Thymus (tissue), 11 donors: Measurements from ENCODE around the gene CFP. TPM values are rescaled to one million over a fixed set of nuclear protein-coding genes. Genes with fewer than 3 reads are reported as not detected.

Source experiments
- DNase-seq, 9 donors: peaks; one replicate each; pipeline ENCODE4 v3.0.0-alpha.2; 2013; ENCODE audit warnings: low spot score in 9 of 9, low read depth in 6 of 9, missing footprints in 1 of 9
- H3K27ac ChIP-seq, 2 donors: one replicate each; pipeline ENCODE4 v1.5.1; 2013; ENCODE audit warnings: control low read depth in 1 of 2, low read depth in 1 of 2, low read length in 1 of 2, mild to moderate bottlenecking in 1 of 2, moderate library complexity in 1 of 2
- H3K27me3 ChIP-seq, 2 donors: one replicate each; pipeline ENCODE4 v1.5.1; 2013; ENCODE audit warnings: low read length in 1 of 2; ENCODE audit not compliant: control insufficient read depth in 2 of 2, insufficient read depth in 1 of 2
- H3K36me3 ChIP-seq, 2 donors: one replicate each; pipeline ENCODE4 v1.5.1; 2013; ENCODE audit warnings: low read length in 1 of 2, mild to moderate bottlenecking in 1 of 2, moderate library complexity in 1 of 2; ENCODE audit not compliant: control insufficient read depth in 2 of 2, insufficient read depth in 2 of 2
- H3K4me1 ChIP-seq, 2 donors: one replicate each; pipeline ENCODE4 v1.5.1; 2013; ENCODE audit warnings: low read length in 2 of 2; ENCODE audit not compliant: control insufficient read depth in 2 of 2, insufficient read depth in 2 of 2
- H3K4me3 ChIP-seq, 2 donors: one replicate each; pipeline ENCODE4 v1.5.1; 2013; ENCODE audit warnings: low read length in 2 of 2, control low read depth in 1 of 2, mild to moderate bottlenecking in 1 of 2
- H3K9me3 ChIP-seq, 2 donors: one replicate each; pipeline ENCODE4 v1.5.1; 2013; ENCODE audit warnings: low read length in 1 of 2, mild to moderate bottlenecking in 1 of 2; ENCODE audit not compliant: control insufficient read depth in 2 of 2, insufficient read depth in 1 of 2
- WGBS: extraction: QIAGEN DNeasy Blood & Tissue Kit; methylation state at CpG from one replicate; pipeline ENCODE4 v1.1.7; 2013; 5-methylcytosine and 5-hydroxymethylcytosine counted together
- polyA plus RNA-seq: library from polyadenylated mRNA; stranded (reverse); fragments of 200-250 nt; gene quantifications from one replicate; pipeline ENCODE4 v1.2.3, GENCODE V29; 2013
- total RNA-seq: library from RNA; stranded (reverse); fragments of 120-200 nt; gene quantifications from one replicate; pipeline ENCODE4 v1.2.4, GENCODE V29; 2013
- donor health status: healthy.

The CFP gene
- total and polyA plus RNA-seq, 2 donors, result 19.8 to 27.8 TPM

- H3K9me3 ChIP-seq, result no peaks in the 10 kb centered on the region
- H3K27ac ChIP-seq, result peak within 1 kb of the TSS; percentile 96 to 97
- no peaks in the 10 kb centered on the region for H3K27me3 ChIP-seq
- H3K36me3 ChIP-seq, result peaks cover 18% of the 10 kb centered on the region in 2 donors
- H3K4me3 ChIP-seq, result peak within 1 kb of the TSS; percentile 58 to 71
- DNase-seq, result peak; percentile 56 to 92 (median 77)
- H3K4me1 ChIP-seq, result peaks cover 0 to 3% of the 10 kb centered on the region in 2 donors
- 1% methylated on average over 54 of the region's 54 CpGs for WGBS
Measured at GRCh38 chrX:47658684-47659420, 29.1 kb upstream of the CFP start, which contains the start of gene UXT. Gene UXT (minus strand): TSS chrX:47659180. CDS start chrX:47658927, 253 bp downstream.

- Histone ChIP-seq H3K4me3 (peak overlapping the region; percentile 58 to 71), H3K4me1 (peaks cover 0 to 3% of the 10 kb centered on the region in 2 donors), H3K9me3 (no peaks in the 10 kb centered on the region), H3K36me3 (peaks cover 18 to 23% of the 10 kb centered on the region in 2 donors), H3K27me3 (no peaks in the 10 kb centered on the region), H3K27ac (peak overlapping the region; percentile 96 to 97)
- DNase-seq, result no peak
- 3% methylated on average over 13 of the region's 13 CpGs for WGBS
Measured at GRCh38 chrX:47658301-47658683, 28.6 kb upstream of the CFP start.

GRCh38 chrX:47651043-47651905 lies 21.5 kb upstream of the CFP start:
- H3K4me1 ChIP-seq, result peaks cover 9 to 22% of the 10 kb centered on the region in 2 donors
- no peaks in the 10 kb centered on the region for H3K9me3 ChIP-seq
- H3K27me3 ChIP-seq, result no peaks in the 10 kb centered on the region
- peak overlapping the region; percentile 58 to 64 for H3K27ac ChIP-seq
- WGBS, result 22% methylated on average over 19 of the region's 19 CpGs
- H3K4me3 ChIP-seq, result peak overlapping the region; percentile 63 to 70
- DNase-seq, result no peak
- peaks cover 6 to 17% of the 10 kb centered on the region in 2 donors for H3K36me3 ChIP-seq

- Histone ChIP-seq H3K9me3 (no peaks in the 10 kb centered on the region), H3K36me3 (peaks cover 0 to 10% of the 10 kb centered on the region in 2 donors), H3K27ac (peak within 1 kb of the TSS; percentile 75 to 91), H3K27me3 (no peaks in the 10 kb centered on the region), H3K4me3 (peak within 1 kb of the TSS; percentile 63 to 70), H3K4me1 (peaks cover 9 to 22% of the 10 kb centered on the region in 2 donors)
- WGBS, result under 1% methylated on average over 64 of the region's 65 CpGs
- DNase-seq, result peak in 7 of 9 donors; percentile 54 to 91 (median 77)
Measured at GRCh38 chrX:47650164-47651042, 20.7 kb upstream of the CFP start, which contains the start of gene ELK1. Gene ELK1 (minus strand): TSS chrX:47650563. CDS start chrX:47641441, 9,122 bp downstream.

- Histone ChIP-seq H3K4me1 (peaks cover 9 to 22% of the 10 kb centered on the region in 2 donors), H3K4me3 (peak overlapping the region; percentile 63 to 70), H3K9me3 (no peaks in the 10 kb centered on the region), H3K27ac (peak overlapping the region in 1 of 2 donors; percentile 46), H3K36me3 (peaks cover 0 to 10% of the 10 kb centered on the region in 2 donors), H3K27me3 (no peaks in the 10 kb centered on the region)
- no peak for DNase-seq
- WGBS, result 3% methylated on average over 11 of the region's 11 CpGs
Measured at GRCh38 chrX:47649781-47650163, 20.0 kb upstream of the CFP start.

- peak overlapping the region in 1 of 2 donors; percentile 52 for H3K27ac ChIP-seq
- H3K4me1 ChIP-seq, result peaks cover 9 to 22% of the 10 kb centered on the region in 2 donors
- no peaks in the 10 kb centered on the region for H3K27me3 ChIP-seq
- no peak for DNase-seq
- WGBS, result 30% methylated on average over 8 of the region's 8 CpGs
- peak overlapping the region; percentile 63 to 70 for H3K4me3 ChIP-seq
- peaks cover 0 to 10% of the 10 kb centered on the region in 2 donors for H3K36me3 ChIP-seq
- no peaks in the 10 kb centered on the region for H3K9me3 ChIP-seq
Measured at GRCh38 chrX:47649271-47649670, 19.5 kb upstream of the CFP start.

GRCh38 chrX:47648376-47648775 lies 18.6 kb upstream of the CFP start:
- Histone ChIP-seq H3K4me3 (no peak overlapping the region), H3K4me1 (peaks cover 9 to 22% of the 10 kb centered on the region in 2 donors), H3K27me3 (no peaks in the 10 kb centered on the region), H3K36me3 (peaks cover 0 to 6% of the 10 kb centered on the region in 2 donors), H3K27ac (peak overlapping the region in 1 of 2 donors; percentile 51), H3K9me3 (no peaks in the 10 kb centered on the region)
- WGBS, result 71% methylated on average over 2 of the region's 2 CpGs
- peak in 1 of 9 donors; percentile 53 for DNase-seq

GRCh38 chrX:47646636-47647035 lies 16.9 kb upstream of the CFP start:
- Histone ChIP-seq H3K27me3 (no peaks in the 10 kb centered on the region), H3K36me3 (peaks cover 0 to under 1% of the 10 kb centered on the region in 2 donors), H3K9me3 (no peaks in the 10 kb centered on the region), H3K4me1 (peaks cover 9 to 20% of the 10 kb centered on the region in 2 donors), H3K27ac (no peak overlapping the region), H3K4me3 (no peak overlapping the region)
- DNase-seq, result no peak
- WGBS, result 95% methylated on average over 6 of the region's 6 CpGs
